NCI-H1930 (cell line): Measurements from ENCODE around the gene MTRFR.
A peak's percentile ranks its signal among the peaks of the same experiment; 100 is the strongest.

Experiments used
- DNase-seq, 2 experiments: peaks; one replicate each; lab custom pipeline; 2025; lab: John Stamatoyannopoulos, UW

The MTRFR gene

GRCh38 chr12:123270214-123271000 is 37.2 kb downstream of the MTRFR start:
- DNase-seq = no peak

DNA sequence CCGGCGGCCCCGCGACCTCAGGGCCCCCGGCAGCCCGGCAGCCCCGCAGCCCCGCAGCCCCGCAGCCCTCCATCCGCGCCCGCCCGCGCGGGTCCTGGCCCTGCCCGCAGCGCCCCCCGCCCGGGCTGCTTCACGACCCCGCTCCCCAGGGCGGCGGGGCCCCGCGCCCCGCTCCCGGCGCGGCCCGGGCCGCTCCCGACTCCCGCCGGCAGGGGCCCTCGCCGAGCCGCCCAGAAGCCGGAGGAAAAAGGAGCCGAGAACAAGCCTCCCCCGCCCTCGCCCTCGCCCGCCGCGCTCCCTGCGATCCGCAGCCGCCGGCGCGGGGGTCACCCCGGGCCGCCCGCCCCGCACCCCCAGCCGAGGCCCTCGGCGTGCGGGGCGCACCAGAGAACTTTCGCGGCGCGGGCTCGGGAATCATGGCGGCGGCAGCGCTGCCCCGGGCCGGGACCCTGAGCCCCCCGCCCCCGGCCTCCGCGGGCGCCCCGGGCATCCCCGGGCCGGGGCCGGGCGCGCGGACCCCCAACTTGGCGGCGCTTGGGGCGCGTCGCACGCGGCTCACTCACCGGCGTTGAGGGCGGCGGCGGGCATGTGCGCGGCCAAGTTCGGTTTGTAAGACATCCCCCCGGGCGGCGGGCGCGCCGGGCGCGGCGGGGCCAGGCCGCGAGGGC is 37.9 kb downstream of the MTRFR start:
- peak in 1 of 2 experiments; percentile 54 for DNase-seq

DNA sequence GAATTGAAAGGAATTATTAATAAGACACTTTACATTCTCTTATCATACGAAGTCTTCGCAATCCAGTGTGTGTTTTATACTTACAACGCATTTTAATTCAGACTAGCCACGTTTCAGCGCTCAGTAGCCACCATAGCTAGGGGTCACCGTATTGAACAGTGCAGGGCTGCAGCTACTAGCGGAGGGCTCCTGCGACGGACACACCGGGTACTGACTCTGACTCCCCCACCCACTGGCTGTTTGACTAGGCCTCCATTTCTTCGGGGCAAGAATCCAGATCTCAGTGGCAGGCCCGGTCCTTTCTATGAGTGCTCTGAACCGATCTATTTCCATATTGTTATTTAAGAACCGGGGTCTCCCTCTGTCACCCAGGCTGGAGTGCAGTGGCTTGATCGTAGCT is 39.9 kb downstream of the MTRFR start:
- DNase-seq = no peak

GRCh38 chr12:123278101-123278627 is 44.9 kb downstream of the MTRFR start:
- DNase-seq = no peak

DNA sequence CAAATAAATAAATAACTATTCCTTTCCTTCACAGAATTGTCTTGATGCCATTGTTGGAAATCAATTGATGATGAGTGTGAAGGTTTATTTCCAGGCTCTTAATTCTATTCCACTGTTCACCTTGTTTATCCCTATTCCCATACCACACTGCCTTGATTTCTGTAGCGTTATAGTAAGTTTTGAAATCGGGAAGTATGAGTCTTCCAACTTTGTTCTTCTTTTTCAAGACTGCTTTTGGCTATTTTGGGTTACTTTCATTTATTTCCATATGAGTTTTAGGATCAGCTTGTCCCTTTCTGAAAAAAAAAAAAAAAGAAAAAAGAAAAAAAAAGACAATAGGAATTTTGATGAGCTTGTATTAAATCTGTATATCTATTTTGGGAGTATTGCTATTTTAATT is 47.7 kb downstream of the MTRFR start:
- DNase-seq = no peak

DNA sequence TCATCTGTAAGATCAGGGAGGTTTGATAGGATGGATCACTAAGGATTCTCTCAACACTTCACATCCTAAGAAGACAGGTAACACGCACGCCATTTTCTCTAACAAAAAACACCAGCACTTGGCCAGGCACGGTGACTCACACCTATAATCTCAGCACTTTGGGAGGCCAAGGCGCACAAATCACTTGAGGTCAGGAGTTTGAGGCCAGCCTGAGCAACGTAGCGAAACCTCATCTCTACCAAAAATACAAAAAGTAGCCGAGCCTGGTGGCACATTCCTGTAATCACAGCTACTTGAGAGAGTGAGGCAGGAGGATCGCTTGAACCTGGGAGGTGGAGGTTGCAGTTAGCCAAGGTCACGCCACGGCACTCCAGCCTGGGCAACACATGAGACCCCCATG is 48.9 kb downstream of the MTRFR start:
- DNase-seq = no peak

DNA sequence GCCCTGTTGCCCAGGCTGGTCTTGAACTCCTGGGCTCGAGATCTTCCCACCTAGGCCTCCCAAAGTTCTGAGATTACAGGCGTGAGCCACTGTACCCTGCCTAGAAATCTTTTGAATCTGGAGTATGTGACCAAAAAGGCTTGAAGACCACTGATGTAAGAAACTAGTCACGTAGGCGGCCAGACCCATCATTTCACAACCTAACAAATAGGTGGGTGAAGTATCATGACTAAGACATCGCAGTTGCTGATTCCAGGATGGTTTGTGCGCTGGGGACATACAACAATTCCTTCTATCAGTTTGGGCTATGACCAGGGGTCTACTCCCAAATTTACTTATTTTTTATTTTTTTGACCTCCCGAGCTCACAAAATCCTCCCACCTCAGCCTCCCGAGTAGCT is 50.2 kb downstream of the MTRFR start:
- DNase-seq = no peak

GRCh38 chr12:123284669-123285068 is 51.4 kb downstream of the MTRFR start:
- no peak for DNase-seq

- no peak for DNase-seq
These were observed 53.6 kb downstream of the MTRFR start for GRCh38 chr12:123286652-123287373.

DNA sequence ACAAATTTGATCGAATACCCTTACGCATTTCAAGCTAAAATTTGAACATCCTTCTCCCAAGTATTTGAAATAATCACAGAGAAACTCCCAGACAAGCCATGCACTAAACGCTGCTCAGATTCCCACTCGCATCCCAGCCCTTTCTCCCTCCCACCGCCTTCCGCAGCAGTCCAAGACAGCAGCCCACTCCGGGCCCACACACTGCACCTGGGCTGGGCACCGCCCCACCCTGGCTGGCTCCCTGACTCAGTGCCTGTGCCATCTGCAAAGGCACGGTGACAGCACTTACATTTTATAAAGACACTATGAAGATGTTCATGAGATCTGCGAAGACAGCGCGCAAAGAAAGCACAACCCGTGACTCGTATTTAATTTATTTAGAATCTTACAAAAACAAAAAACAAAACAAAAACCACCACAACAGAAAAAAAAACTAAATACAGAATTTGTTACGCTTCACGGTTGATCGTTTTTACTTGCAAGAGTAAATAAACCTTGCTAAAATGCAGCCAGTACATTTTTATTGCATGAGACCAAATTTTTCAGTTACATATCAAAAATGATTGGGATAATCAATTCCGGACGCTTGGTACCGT is 55.6 kb downstream of the MTRFR start:
- no peak for DNase-seq

GRCh38 chr12:123289911-123290310 is 56.7 kb downstream of the MTRFR start:
- DNase-seq = no peak

DNA sequence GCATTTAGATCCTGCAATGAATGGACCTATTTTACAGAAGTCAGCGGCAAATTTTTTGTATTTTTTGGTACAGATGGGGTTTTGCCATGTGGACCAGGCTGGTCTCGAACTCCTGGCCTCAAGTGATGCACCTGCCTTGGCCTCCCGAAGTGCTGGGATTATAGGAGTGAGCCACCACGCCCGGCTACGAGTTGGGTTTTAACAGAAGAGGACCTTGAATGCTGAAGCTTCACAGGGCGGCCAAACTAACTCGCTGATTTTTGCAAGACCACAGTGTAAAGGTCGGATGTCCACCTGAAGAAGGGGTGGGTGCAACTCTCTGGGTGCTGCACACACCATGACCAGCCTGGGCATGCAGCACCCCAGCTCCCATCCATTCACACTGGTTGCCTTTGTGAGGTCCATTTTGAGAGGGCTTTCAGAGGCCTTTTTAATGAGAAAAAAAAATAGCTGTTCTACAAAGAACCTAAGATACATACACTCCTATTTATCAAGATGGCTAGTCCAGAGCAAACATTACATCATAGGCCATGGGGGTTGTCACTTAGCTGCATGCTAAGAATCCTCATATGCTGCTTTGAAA is 60.0 kb downstream of the MTRFR start:
- no peak for DNase-seq

GRCh38 chr12:123305136-123305535 is 71.9 kb downstream of the MTRFR start:
- DNase-seq = no peak

DNA sequence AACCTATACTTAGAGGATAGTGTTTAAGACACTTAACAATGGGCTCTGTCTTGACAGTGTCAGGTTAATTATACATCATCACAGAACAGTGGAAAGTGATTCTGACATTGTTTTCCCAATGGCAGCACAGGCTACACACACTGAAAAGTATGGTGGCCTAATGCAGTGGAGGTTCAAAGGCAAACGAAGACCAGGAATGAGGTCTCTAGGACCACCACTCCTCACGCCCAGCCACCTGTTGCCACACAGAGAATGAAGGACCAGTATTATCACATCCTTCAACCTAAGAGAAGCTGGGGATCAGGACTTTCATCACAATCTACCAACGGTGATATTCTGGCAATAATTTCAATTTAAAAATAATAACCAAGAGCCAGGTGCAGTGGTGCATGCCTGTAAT is 73.0 kb downstream of the MTRFR start:
- no peak for DNase-seq
